Smooth muscle cell (in vitro differentiated cells): ENCODE measurements around the gene SCUBE1. TPM values are rescaled to one million over a fixed set of nuclear protein-coding genes. Genes with fewer than 3 reads are reported as not detected.

Source experiments
- DNase-seq: peaks from one replicate; lab custom pipeline; 2025; ENCODE audit not compliant: unreplicated experiment; lab: John Stamatoyannopoulos, UW
- H2AFZ ChIP-seq: fragments of 200-600 bp; sonication (generic); 2 replicates; pipeline ENCODE4 v1.6.0; 2016; ENCODE audit warnings: antibody characterized with exemption, low read depth, mild to moderate bottlenecking
- H3F3A ChIP-seq: fragments of 200-600 bp; sonication (generic); 2 replicates; pipeline ENCODE4 v1.6.0; 2017; ENCODE audit warnings: antibody characterized with exemption, low read depth
- H3K27ac ChIP-seq: fragments of 200-600 bp; sonication (generic); 2 replicates; pipeline ENCODE4 v1.5.1; 2016; ENCODE audit warnings: low read depth, mild to moderate bottlenecking
- H3K27me3 ChIP-seq: fragments of 200-600 bp; sonication (generic); 2 replicates; pipeline ENCODE4 v1.6.1; 2016; ENCODE audit warnings: low read depth, mild to moderate bottlenecking
- H3K36me3 ChIP-seq: fragments of 200-600 bp; sonication (generic); 2 replicates; pipeline ENCODE4 v1.5.1; 2016; ENCODE audit warnings: low read depth
- H3K4me1 ChIP-seq: fragments of 200-600 bp; sonication (generic); 2 replicates; pipeline ENCODE4 v1.5.1; 2016; ENCODE audit warnings: low read depth
- H3K4me2 ChIP-seq: fragments of 200-600 bp; sonication (generic); 2 replicates; pipeline ENCODE4 v1.6.0; 2016; ENCODE audit warnings: mild to moderate bottlenecking
- H3K4me3 ChIP-seq: fragments of 200-600 bp; sonication (generic); 2 replicates; pipeline ENCODE4 v1.5.1; 2016; ENCODE audit warnings: mild to moderate bottlenecking
- H3K79me2 ChIP-seq: fragments of 200-600 bp; sonication (generic); 2 replicates; pipeline ENCODE4 v1.6.0; 2016; ENCODE audit warnings: low read depth, mild to moderate bottlenecking
- H3K9ac ChIP-seq: fragments of 200-600 bp; sonication (generic); 2 replicates; pipeline ENCODE4 v1.6.0; 2016; ENCODE audit warnings: low read depth
- H3K9me3 ChIP-seq: fragments of 200-600 bp; sonication (generic); replicated peaks from 2 replicates; pipeline ENCODE4 v1.5.1; 2016; ENCODE audit warnings: low read depth
- H4K20me1 ChIP-seq: fragments of 200-600 bp; sonication (generic); 2 replicates; pipeline ENCODE4 v1.6.0; 2016; ENCODE audit warnings: low read depth
- CTCF ChIP-seq: fragments of 200-600 bp; sonication (generic); IDR thresholded peaks from 2 replicates; pipeline ENCODE4 v1.5.1; 2017; ENCODE audit warnings: borderline replicate concordance, mild to moderate bottlenecking, antibody characterized with exemption; ENCODE audit not compliant: insufficient read depth, poor library complexity, severe bottlenecking
- WGBS: methylation state at CpG from one replicate; pipeline ENCODE4 v1.1.7; 2016; ENCODE audit warnings: low lambda C conversion rate; 5-methylcytosine and 5-hydroxymethylcytosine counted together
- polyA plus RNA-seq: library from polyadenylated mRNA; unstranded; fragments of >200 nt; fragmentation: Nextera tagmentation; extraction: Ambion mirVana; gene quantifications from 2 replicates; pipeline ENCODE4 v1.2.1, GENCODE V29; 2016
- total RNA-seq: library from RNA; depleted of rRNA; stranded (reverse); fragments of >200 nt; gene quantifications from 2 replicates; pipeline ENCODE4 v1.2.3, GENCODE V29; 2014

SCUBE1 gene
- total and polyA plus RNA-seq, 2 experiments from 2014 or later = 13.4 to 16.3 TPM

DNA sequence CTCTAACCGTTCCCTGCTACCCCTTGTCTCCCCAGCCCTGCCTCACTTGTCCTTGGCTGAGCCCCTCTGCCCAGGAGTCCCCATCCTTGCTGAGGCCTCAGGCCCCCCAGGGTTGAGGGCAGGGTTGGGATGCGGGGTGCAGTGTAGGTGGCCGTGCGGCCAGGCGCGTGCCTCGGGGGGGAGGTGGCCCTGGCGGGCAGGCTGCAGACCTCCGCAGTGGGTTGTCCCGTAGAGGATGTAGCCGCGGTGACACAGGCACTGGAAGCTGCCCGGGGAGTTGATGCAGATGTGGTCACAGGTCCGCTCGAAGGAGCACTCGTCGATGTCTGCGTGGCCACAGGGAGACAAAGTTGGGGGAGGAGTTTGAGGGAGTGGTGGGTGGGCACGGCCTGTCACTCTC is 114.3 kb downstream of the SCUBE1 start:
- DNase-seq = no peak
- Histone ChIP-seq H3K27ac (no peak overlapping the region), H3K4me2 (no peak overlapping the region), H3K9me3 (no peaks in the 10 kb centered on the region), H3K9ac (no peak overlapping the region), H3K4me1 (peaks cover 12% of the 10 kb centered on the region), H3F3A (no peaks in the 10 kb centered on the region), H4K20me1 (no peaks in the 10 kb centered on the region), H3K79me2 (no peaks in the 10 kb centered on the region), H3K27me3 (no peaks in the 10 kb centered on the region), H3K4me3 (no peak overlapping the region), H2AFZ (no peak overlapping the region), H3K36me3 (no peaks in the 10 kb centered on the region)
- 92% methylated on average over 18 of the region's 19 CpGs for WGBS
- no peak for TF ChIP-seq CTCF

GRCh38 chr22:43228330-43228729 is 114.8 kb downstream of the SCUBE1 start:
- H3K27me3 ChIP-seq = no peaks in the 10 kb centered on the region
- no peaks in the 10 kb centered on the region for H3F3A ChIP-seq
- H3K4me2 ChIP-seq = no peak overlapping the region
- H3K36me3 ChIP-seq = no peaks in the 10 kb centered on the region
- no peaks in the 10 kb centered on the region for H3K9me3 ChIP-seq
- no peak overlapping the region for H3K9ac ChIP-seq
- no peaks in the 10 kb centered on the region for H3K79me2 ChIP-seq
- H2AFZ ChIP-seq = no peak overlapping the region
- H3K4me3 ChIP-seq = no peak overlapping the region
- no peak for DNase-seq
- 52% methylated on average over 8 of the region's 8 CpGs for WGBS
- peak; percentile 24 for TF ChIP-seq CTCF
- H4K20me1 ChIP-seq = no peaks in the 10 kb centered on the region
- peaks cover 12% of the 10 kb centered on the region for H3K4me1 ChIP-seq
- no peak overlapping the region for H3K27ac ChIP-seq

DNA sequence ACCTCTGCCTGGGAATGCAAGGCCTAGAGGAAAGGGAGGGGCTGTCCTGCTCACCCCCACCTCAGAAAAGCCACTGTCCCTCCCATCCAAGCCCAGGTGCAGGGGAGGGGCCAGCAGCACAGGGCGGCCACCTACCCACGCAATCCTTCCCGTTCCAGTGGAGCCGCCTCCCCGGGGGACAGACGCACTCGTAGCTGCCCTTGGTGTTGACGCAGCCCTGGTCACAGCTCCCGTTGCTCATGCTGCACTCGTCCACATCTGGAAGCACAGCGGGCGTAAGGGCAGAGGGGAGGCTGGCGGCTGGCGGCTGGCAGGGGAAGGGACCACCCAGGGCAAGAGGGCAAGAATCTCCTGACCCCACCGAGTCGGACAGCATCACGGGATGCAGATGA is 115.9 kb downstream of the SCUBE1 start:
- Histone ChIP-seq H3K27ac (no peak overlapping the region), H3K4me1 (peaks cover 12% of the 10 kb centered on the region), H3K27me3 (no peaks in the 10 kb centered on the region), H3F3A (no peaks in the 10 kb centered on the region), H3K9me3 (no peaks in the 10 kb centered on the region), H3K79me2 (no peaks in the 10 kb centered on the region), H2AFZ (no peak overlapping the region), H3K4me3 (no peak overlapping the region), H3K9ac (no peak overlapping the region), H4K20me1 (no peaks in the 10 kb centered on the region), H3K36me3 (no peaks in the 10 kb centered on the region), H3K4me2 (no peak overlapping the region)
- TF ChIP-seq CTCF = no peak
- 82% methylated on average over 17 of the region's 17 CpGs for WGBS
- no peak for DNase-seq

DNA sequence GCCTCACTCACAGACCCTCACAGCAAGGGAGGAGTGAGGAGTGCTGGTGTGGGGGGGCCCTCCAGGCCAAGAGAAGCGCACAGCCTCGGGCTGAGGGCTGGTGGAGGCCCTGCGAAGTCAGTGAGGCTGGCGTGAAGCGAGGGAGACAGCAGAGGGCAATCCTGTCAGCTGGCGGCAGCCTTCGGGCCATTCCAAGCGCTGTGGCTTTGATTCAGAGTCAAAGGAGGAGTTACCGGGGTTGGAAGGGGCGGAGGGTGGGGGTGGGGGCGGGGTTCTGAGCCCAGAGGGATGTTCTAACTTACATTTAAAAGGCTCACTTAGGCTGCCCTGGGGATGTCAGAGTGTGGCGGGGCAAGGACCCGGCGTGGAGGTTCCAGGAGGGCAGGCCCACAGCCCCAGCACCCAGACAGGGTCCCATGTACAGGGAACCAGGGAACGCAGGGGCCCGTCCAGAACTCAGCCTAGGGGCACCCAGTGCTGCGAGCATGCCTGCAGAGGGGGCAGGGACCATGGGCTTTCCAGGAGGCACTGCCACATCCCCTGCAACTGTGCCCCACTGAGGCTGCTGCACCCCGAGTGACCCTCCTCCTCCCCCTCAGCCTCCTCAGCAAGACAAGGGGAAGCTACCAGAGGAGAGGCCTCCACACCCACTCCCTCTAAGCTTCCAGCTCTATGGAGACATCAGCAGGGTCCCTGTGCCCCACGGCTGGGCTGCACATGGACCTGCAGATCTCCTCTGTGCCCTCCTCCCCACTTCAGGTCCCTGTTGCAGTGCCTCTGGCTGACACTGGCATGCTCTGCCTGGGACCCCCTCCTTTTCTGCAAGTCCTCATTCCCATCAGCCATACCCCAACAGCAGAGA is 116.6 kb downstream of the SCUBE1 start:
- Histone ChIP-seq H3K36me3 (no peaks in the 10 kb centered on the region), H3K9ac (no peak overlapping the region), H3K4me2 (peak overlapping the region; percentile 40), H3K4me1 (peaks cover 12% of the 10 kb centered on the region), H3F3A (no peaks in the 10 kb centered on the region), H3K79me2 (no peaks in the 10 kb centered on the region), H3K9me3 (no peaks in the 10 kb centered on the region), H3K27me3 (no peaks in the 10 kb centered on the region), H2AFZ (peak overlapping the region; percentile 60), H3K4me3 (no peak overlapping the region), H4K20me1 (no peaks in the 10 kb centered on the region), H3K27ac (no peak overlapping the region)
- peak; percentile 12 for DNase-seq
- TF ChIP-seq CTCF = no peak
- WGBS = 17% methylated on average over 19 of the region's 19 CpGs
